DOHH2 (cell line): ENCODE data around the gene FSTL4.

Experiments used
- CTCF ChIP-seq: fragments of 200-600 bp; sonication (generic); IDR thresholded peaks from one replicate; pipeline ENCODE4 v1.5.1; 2014; ENCODE audit warnings: antibody characterized with exemption, mild to moderate bottlenecking, low read depth, low read length; ENCODE audit not compliant: poor library complexity, severe bottlenecking
- EZH2phosphoT487 ChIP-seq: fragments of 200-600 bp; sonication (generic); IDR thresholded peaks from 2 replicates; pipeline ENCODE4 v1.6.1; 2017; ENCODE audit warnings: borderline replicate concordance, mild to moderate bottlenecking, antibody characterized with exemption, low read length, moderate library complexity, mixed read lengths

DNA sequence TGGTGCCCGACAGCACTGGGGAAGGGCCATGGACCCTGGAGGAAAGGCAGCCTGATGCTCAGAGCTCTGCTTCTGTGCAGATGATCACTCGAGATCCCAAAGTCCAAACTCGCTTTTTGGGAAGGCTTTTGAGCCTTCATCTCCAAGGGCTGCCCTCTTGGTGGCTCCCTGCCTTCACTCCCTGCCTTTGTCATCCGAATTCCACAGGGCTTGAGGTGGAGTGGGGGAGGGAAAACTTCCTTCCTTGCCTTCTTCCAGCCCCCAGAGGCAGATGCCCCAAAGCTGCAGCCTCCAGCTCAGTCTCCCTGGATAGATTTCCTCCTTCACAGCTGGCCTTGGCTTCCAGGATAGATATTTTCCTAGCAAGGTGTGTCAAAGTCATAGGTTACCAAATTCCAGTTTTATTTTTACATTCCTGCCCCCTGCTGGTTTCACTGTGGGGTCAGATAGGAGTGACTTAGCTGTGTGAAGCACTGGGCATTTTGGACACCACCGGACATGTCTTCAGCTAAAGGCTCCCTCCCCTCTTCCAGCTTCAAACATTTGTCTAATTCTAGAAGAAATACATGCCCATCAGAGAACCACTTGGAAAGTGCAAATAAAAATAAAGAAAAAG, 292.3 kb downstream of the FSTL4 start:
- no peak for TF ChIP-seq CTCF
- TF ChIP-seq EZH2phosphoT487: no peak
